SK-N-MC (cell line): ENCODE results near the gene KCNS1.

ENCODE experiments used
- EZH2 ChIP-seq: fragments of 200-600 bp; sonication (generic); IDR thresholded peaks from one replicate; pipeline ENCODE4 v1.6.1; 2017; ENCODE audit warnings: antibody characterized with exemption
- FOXP2 ChIP-seq: optimal IDR thresholded peaks from 2 replicates; pipeline ENCODE3; 2011; ENCODE audit warnings: mild to moderate bottlenecking, moderate library complexity; ENCODE audit not compliant: insufficient read depth; ENCODE audit errors: extremely low read length, control extremely low read depth
- POLR2AphosphoS5 ChIP-seq: IDR thresholded peaks from 2 replicates; pipeline ENCODE4 v1.6.1; 2012; ENCODE audit warnings: mild to moderate bottlenecking, low read depth, low read length, borderline replicate concordance

DNA sequence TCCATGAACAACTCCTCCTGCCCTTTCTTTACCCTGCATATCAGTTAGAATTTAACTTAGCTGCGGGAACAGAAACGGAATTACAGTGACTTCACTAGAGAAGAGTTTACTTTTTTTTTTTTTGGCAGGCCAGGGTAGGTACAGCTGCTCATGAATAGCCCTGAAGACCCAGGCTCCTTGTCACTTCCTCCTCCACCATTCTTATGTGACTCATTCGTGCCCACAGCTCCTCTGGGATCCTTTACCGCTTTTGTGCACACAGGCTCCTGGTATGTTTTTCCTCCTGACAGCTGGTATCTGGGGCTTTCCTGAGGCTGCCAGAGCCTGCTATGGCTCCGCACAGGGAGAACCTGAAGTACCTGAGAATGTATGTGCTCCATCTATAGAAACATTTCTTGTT is 3.9 kb upstream of the KCNS1 start:
- TF ChIP-seq POLR2AphosphoS5 (no peak), EZH2 (no peak), FOXP2 (no peak)
